HEK293T (cell line): ENCODE measurements around the gene SIRPA.
"Not testable (repeated sequence)": the region's sequence is repeated elsewhere in the genome, so short reads cannot be mapped to it uniquely, and the experiment has no call there.

Experiments used
- CTCF ChIA-PET: fragments of 350-600 bp; formaldehyde crosslinking; extraction: SDS; loops from one replicate; lab custom pipeline; 2021; ENCODE audit warnings: antibody characterized with exemption, inconsistent platforms; lab: Yijun Ruan, JAX
- POLR2A ChIA-PET: fragments of 350-600 bp; formaldehyde crosslinking; extraction: SDS; loops from one replicate; lab custom pipeline; 2020; ENCODE audit warnings: antibody characterized with exemption, inconsistent platforms; lab: Yijun Ruan, JAX
- DNase-seq: peaks from one replicate; pipeline ENCODE4 v3.0.0; 2012; ENCODE audit warnings: mixed read lengths; ENCODE audit errors: extremely low spot score
- ARNT ChIP-seq: fragments of 450-650 bp; IDR thresholded peaks from 2 replicates; pipeline ENCODE4 v1.6.1; 2017; ENCODE audit warnings: mild to moderate bottlenecking
- BHLHE40 ChIP-seq: fragments of 450-650 bp; IDR thresholded peaks from 2 replicates; pipeline ENCODE4 v1.6.1; 2016; ENCODE audit warnings: mild to moderate bottlenecking, moderate library complexity, borderline replicate concordance
- CTBP1 ChIP-seq: fragments of 450-650 bp; IDR thresholded peaks from 2 replicates; pipeline ENCODE4 v1.6.1; 2016; ENCODE audit warnings: borderline replicate concordance
- ELF4 ChIP-seq: fragments of 450-650 bp; IDR thresholded peaks from 2 replicates; pipeline ENCODE4 v1.6.1; 2017; ENCODE audit warnings: antibody characterized with exemption
- FOXA1 ChIP-seq: fragments of 450-650 bp; IDR thresholded peaks from 2 replicates; pipeline ENCODE4 v1.6.1; 2016; ENCODE audit warnings: mild to moderate bottlenecking
- FOXK2 ChIP-seq: fragments of 450-650 bp; IDR thresholded peaks from 2 replicates; pipeline ENCODE4 v1.6.1; 2016; ENCODE audit warnings: mild to moderate bottlenecking
- FOXM1 ChIP-seq: fragments of 450-650 bp; IDR thresholded peaks from 2 replicates; pipeline ENCODE4 v1.6.1; 2017; ENCODE audit warnings: mild to moderate bottlenecking, borderline replicate concordance
- HDGF ChIP-seq: fragments of 450-650 bp; IDR thresholded peaks from 2 replicates; pipeline ENCODE4 v1.6.1; 2017; ENCODE audit warnings: antibody characterized with exemption, borderline replicate concordance
- L3MBTL2 ChIP-seq: fragments of 450-650 bp; conservative IDR thresholded peaks from 2 replicates; pipeline ENCODE4 v1.6.1; 2016; ENCODE audit warnings: mild to moderate bottlenecking
- LEF1 ChIP-seq: fragments of 450-650 bp; IDR thresholded peaks from 2 replicates; pipeline ENCODE4 v1.6.1; 2017; ENCODE audit warnings: mild to moderate bottlenecking, borderline replicate concordance
- NFRKB ChIP-seq: fragments of 450-650 bp; IDR thresholded peaks from 2 replicates; pipeline ENCODE4 v1.6.1; 2016; ENCODE audit warnings: mild to moderate bottlenecking, moderate library complexity
- PKNOX1 ChIP-seq: fragments of 450-650 bp; IDR thresholded peaks from 2 replicates; pipeline ENCODE4 v1.6.1; 2016
- SP1 ChIP-seq: fragments of 450-650 bp; IDR thresholded peaks from 2 replicates; pipeline ENCODE4 v1.6.1; 2017
- SUZ12 ChIP-seq: fragments of 450-650 bp; IDR thresholded peaks from 2 replicates; pipeline ENCODE4 v1.6.1; 2016; ENCODE audit warnings: mild to moderate bottlenecking
- TARDBP ChIP-seq: fragments of 450-650 bp; IDR thresholded peaks from 2 replicates; pipeline ENCODE4 v1.6.1; 2016
- ZNF384 ChIP-seq: fragments of 450-650 bp; IDR thresholded peaks from 2 replicates; pipeline ENCODE4 v1.6.1; 2016

Gene SIRPA

GRCh38 chr20:1918491-1919165, 23.4 kb downstream of the SIRPA start:
- ChIA-PET POLR2A (no interaction called here), CTCF (no interaction called here)
- TF ChIP-seq FOXA1 (no peak), NFRKB (no peak), FOXK2 (no peak), TARDBP (no peak), PKNOX1 (no peak), SUZ12 (no peak), HDGF (no peak), SP1 (no peak), ARNT (no peak), CTBP1 (no peak), ZNF384 (no peak), LEF1 (no peak), BHLHE40 (no peak), L3MBTL2 (no peak), FOXM1 (no peak), ELF4 (no peak)
- no peak for DNase-seq

GRCh38 chr20:1920252-1920651, 25.0 kb downstream of the SIRPA start:
- POLR2A ChIA-PET, result no interaction called here
- no peak for DNase-seq
- CTCF ChIA-PET, result no interaction called here
- TF ChIP-seq FOXK2, result no peak
- no peak for TF ChIP-seq SUZ12
- TF ChIP-seq SP1, result no peak
- no peak for TF ChIP-seq L3MBTL2
- no peak for TF ChIP-seq ELF4
- TF ChIP-seq ARNT, result no peak
- TF ChIP-seq ZNF384, result no peak
- no peak for TF ChIP-seq FOXA1
- no peak for TF ChIP-seq BHLHE40
- no peak for TF ChIP-seq CTBP1
- TF ChIP-seq TARDBP, result no peak
- TF ChIP-seq FOXM1, result no peak

- ChIA-PET CTCF (no interaction called here), POLR2A (no interaction called here)
- TF ChIP-seq ZNF384, result no peak
- no peak for TF ChIP-seq PKNOX1
- TF ChIP-seq FOXM1, result no peak
- TF ChIP-seq CTBP1, result no peak
- TF ChIP-seq NFRKB, result no peak
- no peak for TF ChIP-seq ELF4
- TF ChIP-seq TARDBP, result no peak
- no peak for TF ChIP-seq ARNT
- TF ChIP-seq SP1, result no peak
- TF ChIP-seq BHLHE40, result no peak
- no peak for TF ChIP-seq LEF1
- no peak for TF ChIP-seq L3MBTL2
- no peak for TF ChIP-seq FOXK2
- TF ChIP-seq HDGF, result no peak
- TF ChIP-seq SUZ12, result no peak
- TF ChIP-seq FOXA1, result no peak
- no peak for DNase-seq
Measured at GRCh38 chr20:1920826-1921225, 25.6 kb downstream of the SIRPA start.

GRCh38 chr20:1921985-1922384, 26.8 kb downstream of the SIRPA start:
- DNase-seq, POLR2A ChIA-PET, CTCF ChIA-PET: not testable (repeated sequence)

- ChIA-PET CTCF (no interaction called here), POLR2A (no interaction called here)
Measured at GRCh38 chr20:1922786-1923185, 27.6 kb downstream of the SIRPA start.

More at GRCh38 chr20:1922786-1923185, 27.6 kb downstream of the SIRPA start:
- no peak for TF ChIP-seq ARNT
- TF ChIP-seq SUZ12, result no peak
- TF ChIP-seq CTBP1, result no peak
- TF ChIP-seq L3MBTL2, result no peak
- no peak for TF ChIP-seq ZNF384
- TF ChIP-seq FOXK2, result no peak
- no peak for TF ChIP-seq TARDBP
- no peak for TF ChIP-seq PKNOX1
- no peak for DNase-seq
